GM12892 (cell line): Measurements from ENCODE around the gene WDR35.

ENCODE experiments used
- DNase-seq: peaks from one replicate; pipeline ENCODE4 v3.0.0; 2011; ENCODE audit not compliant: insufficient read length
- FAIRE-seq: peaks from 2 replicates; lab custom pipeline; 2011; peaks lifted over from hg19 to GRCh38; lab: Jason Lieb, UNC
- POLR2A ChIP-seq: IDR thresholded peaks from 2 replicates; pipeline ENCODE4 v1.6.1; 2011; ENCODE audit warnings: low read depth, low read length, control low read depth
- POLR2AphosphoS5 ChIP-seq: IDR thresholded peaks from 2 replicates; pipeline ENCODE4 v1.6.1; 2011; ENCODE audit warnings: low read depth, low read length, control low read depth
- TAF1 ChIP-seq: IDR thresholded peaks from 2 replicates; pipeline ENCODE4 v1.6.1; 2011; ENCODE audit warnings: low read depth, mild to moderate bottlenecking, control low read depth, low read length, borderline replicate concordance

WDR35 gene

GRCh38 chr2:19916385-19916950 is 73.4 kb downstream of the WDR35 start:
- FAIRE-seq (no peak), DNase-seq (no peak)
- no peak for TF ChIP-seq POLR2A
- no peak for TF ChIP-seq POLR2AphosphoS5
- no peak for TF ChIP-seq TAF1

GRCh38 chr2:19914266-19914975 is 75.5 kb downstream of the WDR35 start:
- no peak for DNase-seq
- TF ChIP-seq POLR2A (no peak), POLR2AphosphoS5 (no peak), TAF1 (no peak)
- FAIRE-seq = no peak

DNA sequence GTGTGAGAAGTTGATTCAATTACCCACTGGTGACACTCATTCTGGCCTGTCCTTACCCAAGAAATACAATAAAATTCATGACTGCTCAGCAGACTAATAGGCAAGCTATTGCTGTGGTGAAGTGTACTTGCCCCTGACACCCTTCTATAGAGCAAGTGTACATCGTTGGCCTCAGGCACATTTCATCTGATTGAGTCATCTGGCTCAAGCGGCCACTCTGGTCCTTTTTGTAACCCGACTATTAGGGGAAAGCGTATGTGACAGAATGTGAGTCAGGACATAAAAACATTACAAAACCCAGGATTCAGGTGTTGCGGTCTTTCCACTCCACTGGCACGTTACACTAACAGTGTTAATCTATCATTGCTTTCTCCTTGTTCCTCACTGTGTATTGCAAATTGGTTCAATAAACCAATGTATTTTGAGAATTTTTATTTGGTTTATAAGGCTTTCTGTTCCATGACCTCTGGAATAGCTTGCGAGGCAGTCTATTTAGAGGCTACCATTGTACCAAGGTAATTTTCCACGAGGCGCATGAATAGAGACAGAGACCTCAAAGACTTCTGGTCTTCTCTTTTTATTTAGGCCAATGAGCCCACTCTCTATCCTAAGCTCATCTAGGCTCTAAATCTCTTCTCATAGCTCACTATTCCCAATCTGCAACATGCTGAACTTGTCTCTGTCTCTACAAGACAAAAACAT is 77.9 kb downstream of the WDR35 start:
- FAIRE-seq = no peak
- no peak for DNase-seq
- TF ChIP-seq POLR2A = no peak
- no peak for TF ChIP-seq TAF1
- no peak for TF ChIP-seq POLR2AphosphoS5

DNA sequence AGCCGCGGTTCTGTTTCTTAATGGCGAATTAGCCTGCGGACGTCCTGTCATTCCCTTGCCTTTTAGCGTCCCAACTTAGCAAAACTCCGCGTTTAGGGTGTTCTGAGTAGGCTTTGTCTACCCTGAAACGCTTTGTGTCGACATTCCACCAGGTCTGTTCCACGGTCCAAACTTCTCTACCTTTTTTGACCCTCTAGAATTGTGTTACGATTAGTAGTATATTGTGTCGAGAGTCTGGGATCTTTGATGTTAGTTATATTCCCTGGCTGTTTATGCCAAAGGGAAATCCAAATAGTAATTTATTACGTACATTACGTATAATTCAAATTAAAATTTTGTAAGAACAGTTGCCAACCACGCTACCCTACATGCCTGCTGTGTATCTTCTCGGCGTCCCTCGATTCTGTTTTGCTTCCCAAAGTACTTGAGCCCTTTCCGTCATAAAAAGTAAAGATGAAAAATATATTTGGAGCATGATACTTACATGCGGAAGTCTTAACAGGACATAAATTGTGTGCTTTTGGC is 87.6 kb downstream of the WDR35 start:
- no peak for DNase-seq
- TF ChIP-seq POLR2A = no peak
- no peak for TF ChIP-seq POLR2AphosphoS5
- no peak for TF ChIP-seq TAF1
- FAIRE-seq = no peak

DNA sequence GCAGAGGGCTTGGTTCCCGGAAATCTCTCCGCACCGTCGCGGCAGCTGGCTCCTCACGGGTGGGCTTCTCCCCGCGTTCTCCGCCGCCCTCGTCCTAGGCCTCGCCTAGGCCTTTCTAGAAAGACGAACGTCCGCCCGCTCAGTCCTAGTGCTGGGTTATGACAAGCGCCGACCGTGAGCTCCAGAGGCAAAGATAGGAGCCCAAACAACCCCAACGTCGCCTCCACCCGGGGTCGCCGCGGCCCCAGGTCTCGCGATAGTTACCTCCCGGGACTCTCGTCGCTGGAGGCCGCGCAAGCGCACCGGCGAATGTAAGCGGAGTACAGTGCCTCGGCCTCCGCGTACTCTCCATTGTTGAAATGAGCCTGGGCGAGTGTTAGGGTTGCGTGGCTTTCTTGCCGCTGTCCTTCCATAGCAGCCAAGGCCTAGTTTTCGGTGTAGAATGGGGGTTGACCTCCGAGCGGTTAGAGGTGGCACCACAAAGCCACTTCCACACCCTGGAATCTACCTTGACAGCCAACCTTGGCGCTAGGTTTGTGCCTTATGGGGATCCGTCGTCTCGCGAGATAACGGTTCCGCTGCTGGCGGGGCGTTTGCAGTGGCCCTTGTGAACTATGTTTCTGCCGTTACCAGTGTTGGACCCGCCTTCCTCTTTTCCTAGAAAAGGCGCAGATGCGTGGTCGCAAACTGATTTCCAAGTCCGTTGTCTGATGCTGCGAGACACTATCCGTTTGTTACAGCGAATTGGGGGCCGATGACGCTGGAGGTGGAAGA is 88.3 kb downstream of the WDR35 start, which contains the start of gene TTC32:
TSS of gene TTC32 (minus strand) at position 542 of the 774 bp plus-strand sequence. CDS start at position 413, 129 bp downstream.
- peak; percentile 91 for FAIRE-seq

DNA sequence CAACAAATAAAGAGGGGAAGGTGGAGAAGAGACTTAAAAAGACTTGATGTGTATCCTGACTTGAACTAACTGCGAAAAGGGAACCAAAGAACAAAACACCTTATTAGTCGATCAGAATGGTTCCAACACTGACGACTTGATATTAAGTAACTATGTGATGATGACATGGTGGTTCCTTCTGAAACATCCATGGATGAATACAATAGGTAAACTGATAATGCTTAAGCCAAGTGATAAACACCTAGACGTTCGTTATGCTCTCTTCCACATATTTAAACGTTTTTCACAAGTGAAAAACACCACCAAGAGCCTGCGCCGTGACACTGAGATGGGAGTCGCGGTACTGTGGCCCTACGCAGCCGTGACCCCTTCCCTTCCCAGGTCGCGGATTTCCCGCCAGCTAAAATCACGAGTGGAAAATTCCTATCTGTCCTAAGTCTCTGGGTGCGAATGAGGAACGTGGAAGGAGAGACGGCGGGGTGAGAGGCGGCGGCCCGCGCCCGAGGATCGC is 88.9 kb downstream of the WDR35 start:
- FAIRE-seq = peak; percentile 82
- no peak for DNase-seq

More for the DNA sequence above, 88.3 kb downstream of the WDR35 start, which contains the start of gene TTC32:
- peak; percentile 73 for DNase-seq
- TF ChIP-seq TAF1 (peak; percentile 60), POLR2AphosphoS5 (peak; percentile 96), POLR2A (peak; percentile 95)

DNA sequence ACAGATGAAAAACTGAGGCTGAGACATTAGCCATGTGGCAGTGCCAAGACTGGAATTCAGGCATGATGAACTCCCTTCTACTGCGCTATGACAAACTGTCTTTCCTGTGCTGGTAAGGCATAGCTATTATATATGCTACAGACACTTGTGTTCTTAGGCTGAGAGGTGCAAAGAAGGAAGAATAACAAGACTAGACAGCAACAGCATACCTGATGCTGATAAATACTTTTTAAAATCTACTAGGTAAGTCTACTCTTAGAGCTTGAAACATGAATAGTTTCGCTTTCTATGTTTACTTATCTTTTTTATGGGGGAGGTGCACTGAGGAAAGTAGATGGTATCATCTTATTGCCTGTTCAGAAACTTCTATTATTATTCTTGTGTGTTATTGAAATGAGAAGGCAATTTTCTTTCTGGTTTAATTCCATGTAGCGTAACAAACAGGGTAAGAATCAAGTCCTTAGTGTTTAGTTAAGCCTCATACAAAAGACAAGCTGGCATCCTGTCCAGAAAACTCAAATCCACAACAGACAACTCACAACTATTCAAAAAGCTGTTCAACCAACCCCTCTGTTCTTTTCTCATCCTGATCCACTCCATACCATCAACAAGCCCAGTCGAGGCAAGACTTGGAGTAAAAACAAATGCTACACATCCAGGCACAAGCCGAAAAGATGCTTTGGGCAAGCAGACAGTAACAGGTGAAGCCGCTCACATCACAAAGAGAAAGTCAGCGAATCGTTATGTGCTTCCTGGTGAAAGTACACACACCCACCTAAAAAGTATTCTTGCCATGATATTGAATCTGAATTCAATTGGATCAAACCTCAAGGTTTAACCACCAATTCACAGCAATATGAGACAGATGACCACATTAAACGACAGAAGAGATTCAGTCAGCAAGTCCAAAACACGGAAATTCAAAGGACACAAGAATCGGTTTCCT is 89.6 kb downstream of the WDR35 start:
- peak; percentile 65 for FAIRE-seq

More for the DNA sequence above, 88.9 kb downstream of the WDR35 start:
- TF ChIP-seq TAF1 = no peak
- TF ChIP-seq POLR2AphosphoS5 = no peak
- TF ChIP-seq POLR2A = no peak

DNA sequence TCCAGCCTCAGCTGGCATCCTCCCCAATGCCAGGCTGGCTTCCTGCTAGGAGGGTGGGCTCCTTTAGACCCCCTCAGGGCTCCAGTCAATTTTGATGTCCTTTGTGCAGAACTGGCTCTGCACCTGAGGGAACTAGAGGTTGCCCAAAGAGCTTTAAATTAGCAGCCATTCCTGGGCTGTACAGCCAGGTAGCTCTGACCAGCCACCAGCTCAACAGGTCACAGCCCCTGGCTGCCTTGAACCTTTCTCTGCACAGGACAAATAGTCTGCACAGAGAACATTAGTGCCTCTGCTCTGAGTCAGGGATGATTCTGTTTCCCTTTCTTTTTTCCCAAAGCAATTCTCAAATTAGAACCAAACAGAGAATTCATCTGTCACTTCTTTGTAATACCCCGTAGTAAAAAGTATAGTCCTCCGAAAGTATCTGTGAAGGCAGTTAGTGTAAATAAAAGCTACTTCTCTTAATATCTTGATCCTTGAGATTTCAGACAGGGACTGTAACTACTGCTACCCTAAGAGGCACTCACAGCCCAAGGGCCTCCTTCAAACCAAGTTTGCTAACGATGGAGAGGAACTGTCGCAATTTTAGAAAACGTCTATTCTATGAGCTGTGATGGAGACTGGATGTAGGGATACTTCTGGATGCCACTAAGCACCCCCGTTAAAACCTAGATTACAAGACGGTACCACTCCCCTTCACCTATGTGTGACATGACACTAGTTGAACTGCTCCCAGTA is 91.1 kb downstream of the WDR35 start:
- FAIRE-seq = no peak
- TF ChIP-seq TAF1 (no peak), POLR2A (no peak), POLR2AphosphoS5 (no peak)
- DNase-seq = no peak

More for the DNA sequence above, 89.6 kb downstream of the WDR35 start:
- no peak for DNase-seq
- TF ChIP-seq TAF1 = no peak
- no peak for TF ChIP-seq POLR2A
- no peak for TF ChIP-seq POLR2AphosphoS5

DNA sequence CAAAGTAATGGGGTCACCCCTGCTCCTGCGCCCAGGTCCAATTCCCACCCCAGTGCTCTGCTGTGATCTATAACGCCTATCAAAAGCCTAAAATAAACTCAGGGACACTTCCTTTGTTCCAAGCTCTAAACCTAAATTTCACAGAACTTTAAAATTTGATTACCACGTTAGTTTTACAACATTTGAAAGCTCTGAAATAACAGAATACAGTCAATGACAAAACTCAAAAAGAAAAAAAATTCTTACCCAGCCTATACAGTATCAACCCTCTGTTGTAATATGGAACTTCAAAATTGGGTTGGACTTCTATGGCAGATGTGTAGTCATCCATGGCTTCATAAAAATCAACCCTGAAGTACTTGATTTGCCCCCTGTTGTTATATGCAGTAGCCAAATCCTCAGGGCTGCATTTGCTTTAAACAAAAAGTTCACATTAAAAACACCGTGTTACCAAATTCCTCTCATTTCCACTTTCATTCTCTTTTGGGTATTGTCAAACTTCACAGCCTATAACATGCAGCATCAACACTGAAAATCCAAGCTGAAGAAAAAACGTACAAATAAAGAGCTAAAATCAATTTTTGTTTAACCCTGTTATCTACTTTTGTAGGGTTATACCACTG is 92.2 kb downstream of the WDR35 start:
- TF ChIP-seq TAF1 (no peak), POLR2AphosphoS5 (no peak), POLR2A (no peak)
- DNase-seq (no peak), FAIRE-seq (no peak)

- TF ChIP-seq POLR2AphosphoS5 = no peak
- TF ChIP-seq POLR2A = no peak
- TF ChIP-seq TAF1 = no peak
- DNase-seq (no peak), FAIRE-seq (peak; percentile 82)
Observed at GRCh38 chr2:19895535-19895934, 94.4 kb downstream of the WDR35 start.
